ENCODE data around the gene CCNL2.

Gene CCNL2

DNA sequence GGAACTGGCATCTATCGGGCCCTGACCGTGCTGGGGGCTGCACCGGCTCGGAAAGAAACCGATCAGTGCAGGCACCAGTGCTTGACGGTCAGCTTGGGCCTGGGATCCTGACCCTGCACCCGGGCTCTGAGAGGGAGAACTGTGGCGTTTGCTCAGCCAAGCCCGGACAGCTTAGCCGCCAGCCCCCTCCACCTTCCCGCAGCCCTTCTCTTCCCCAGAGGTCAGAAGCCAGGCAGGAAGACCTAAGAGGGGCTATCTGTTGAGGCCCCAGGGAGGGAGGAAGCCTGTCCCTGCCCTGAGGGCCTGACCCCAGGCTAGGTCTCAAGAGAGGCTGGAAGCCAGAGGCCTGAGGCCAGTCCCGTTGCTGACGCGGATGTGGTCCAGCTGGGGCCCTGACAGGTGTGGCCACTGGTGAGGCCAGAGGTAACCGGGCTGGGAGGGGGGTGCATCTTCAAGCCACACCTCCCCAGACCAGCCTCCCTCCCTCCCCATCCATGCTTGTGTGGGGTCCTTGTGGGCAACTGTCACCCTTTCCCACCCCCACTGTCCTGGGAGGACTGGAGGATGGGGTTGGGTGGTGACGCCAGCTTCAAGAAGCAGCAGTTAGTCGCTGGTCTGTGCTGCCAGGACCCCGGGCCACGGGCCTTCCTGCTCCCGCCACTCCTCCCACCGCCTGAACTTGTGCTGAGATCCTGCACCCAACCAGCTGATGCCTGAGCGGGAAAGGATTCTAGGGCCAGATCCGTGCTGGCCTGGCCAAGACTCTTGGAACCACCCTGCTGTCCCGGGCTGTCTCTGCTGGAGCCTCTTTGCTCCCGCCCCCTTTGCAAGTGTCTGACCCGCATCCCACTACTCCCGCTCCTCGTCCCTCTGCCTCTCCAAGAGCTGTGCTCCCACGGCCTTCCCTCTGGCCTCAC, 47.4 kb downstream of the CCNL2 start:
- ChIA-PET POLR2A (interaction anchor here (0.6 to 1.3 kb wide), 5 partner anchors 23 to 153 kb away, joined by 3 to 5 read pairs (median 3); partner anchors contain the start of genes AURKAIP1 and CCNL2), CTCF (interaction anchor here (0.6 to 2.7 kb wide), 4 partner anchors 8 to 26 kb away, joined by 3 to 15 read pairs (median 6); partner anchors contain the start of gene AURKAIP1)
- no peak overlapping the region for H3K27ac ChIP-seq (ENCODE audit: extremely low read depth, low read depth, low read length)
- H3K36me3 ChIP-seq (ENCODE audit: control insufficient read depth in 2 of 2, insufficient read depth in 1 of 2, low read length in 2 of 2), result peaks cover 0 to 2% of the 10 kb centered on the region in 2 experiments; a peak in 1 of 3 replicates
- peaks cover 14% of the 10 kb centered on the region for H3K4me1 ChIP-seq (ENCODE audit: control insufficient read depth, insufficient read depth, low read length)
- H3K9me3 ChIP-seq (ENCODE audit: control insufficient read depth, insufficient read depth, low read depth, low read length), result no peaks in the 10 kb centered on the region
- H3K4me3 ChIP-seq (ENCODE audit: low read depth, low read length), result no peak overlapping the region
- TF ChIP-seq, protein P1, sequence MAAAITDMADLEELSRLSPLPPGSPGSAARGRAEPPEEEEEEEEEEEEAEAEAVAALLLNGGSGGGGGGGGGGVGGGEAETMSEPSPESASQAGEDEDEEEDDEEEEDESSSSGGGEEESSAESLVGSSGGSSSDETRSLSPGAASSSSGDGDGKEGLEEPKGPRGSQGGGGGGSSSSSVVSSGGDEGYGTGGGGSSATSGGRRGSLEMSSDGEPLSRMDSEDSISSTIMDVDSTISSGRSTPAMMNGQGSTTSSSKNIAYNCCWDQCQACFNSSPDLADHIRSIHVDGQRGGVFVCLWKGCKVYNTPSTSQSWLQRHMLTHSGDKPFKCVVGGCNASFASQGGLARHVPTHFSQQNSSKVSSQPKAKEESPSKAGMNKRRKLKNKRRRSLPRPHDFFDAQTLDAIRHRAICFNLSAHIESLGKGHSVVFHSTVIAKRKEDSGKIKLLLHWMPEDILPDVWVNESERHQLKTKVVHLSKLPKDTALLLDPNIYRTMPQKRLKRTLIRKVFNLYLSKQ (tag by site-specific recombination; IDR thresholded peaks at IDR 0.05; ENCODE audit: borderline replicate concordance), result no peak
- TF ChIP-seq, protein P2, sequence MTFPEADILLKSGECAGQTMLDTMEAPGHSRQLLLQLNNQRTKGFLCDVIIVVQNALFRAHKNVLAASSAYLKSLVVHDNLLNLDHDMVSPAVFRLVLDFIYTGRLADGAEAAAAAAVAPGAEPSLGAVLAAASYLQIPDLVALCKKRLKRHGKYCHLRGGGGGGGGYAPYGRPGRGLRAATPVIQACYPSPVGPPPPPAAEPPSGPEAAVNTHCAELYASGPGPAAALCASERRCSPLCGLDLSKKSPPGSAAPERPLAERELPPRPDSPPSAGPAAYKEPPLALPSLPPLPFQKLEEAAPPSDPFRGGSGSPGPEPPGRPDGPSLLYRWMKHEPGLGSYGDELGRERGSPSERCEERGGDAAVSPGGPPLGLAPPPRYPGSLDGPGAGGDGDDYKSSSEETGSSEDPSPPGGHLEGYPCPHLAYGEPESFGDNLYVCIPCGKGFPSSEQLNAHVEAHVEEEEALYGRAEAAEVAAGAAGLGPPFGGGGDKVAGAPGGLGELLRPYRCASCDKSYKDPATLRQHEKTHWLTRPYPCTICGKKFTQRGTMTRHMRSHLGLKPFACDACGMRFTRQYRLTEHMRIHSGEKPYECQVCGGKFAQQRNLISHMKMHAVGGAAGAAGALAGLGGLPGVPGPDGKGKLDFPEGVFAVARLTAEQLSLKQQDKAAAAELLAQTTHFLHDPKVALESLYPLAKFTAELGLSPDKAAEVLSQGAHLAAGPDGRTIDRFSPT (tag by site-specific recombination; IDR thresholded peaks at IDR 0.05), result peak; percentile 53; the same call in 1 of the 2 replicates
- TF ChIP-seq ZNF629 (tag by site-specific recombination; IDR thresholded peaks at IDR 0.05) (0 out of 2 replicates have a peak, but pooled peaks have one; percentile 11), ZNF791 (tag by site-specific recombination; IDR thresholded peaks at IDR 0.05) (no peak), BCL11B (tag by site-specific recombination; IDR thresholded peaks at IDR 0.05; ENCODE audit: low read depth) (peak; percentile 73), GLIS2 (tag by site-specific recombination; IDR thresholded peaks at IDR 0.05) (0 out of 2 replicates have a peak, but pooled peaks have one; percentile 51), ZNF341 (tag by site-specific recombination; IDR thresholded peaks at IDR 0.05; ENCODE audit: low read depth) (peak; percentile 97), ZIC2 (tag by site-specific recombination; IDR thresholded peaks at IDR 0.05) (no peak), IKZF3 (tag by site-specific recombination; IDR thresholded peaks at IDR 0.05) (0 out of 2 replicates have a peak, but pooled peaks have one; percentile 22), ZBTB17 (tag by site-specific recombination; IDR thresholded peaks at IDR 0.05) (peak; percentile 73), SP7 (tag by site-specific recombination; IDR thresholded peaks at IDR 0.05) (peak; percentile 19; the same call in 1 of the 2 replicates), ZFP37 (tag by site-specific recombination; IDR thresholded peaks at IDR 0.05) (no peak), ZNF837 (tag by site-specific recombination; IDR thresholded peaks at IDR 0.05) (no peak), ZNF660 (tag by site-specific recombination; IDR thresholded peaks at IDR 0.05) (no peak), KLF8 (tag by site-specific recombination; IDR thresholded peaks at IDR 0.05) (0 out of 2 replicates have a peak, but pooled peaks have one; percentile 28), ZNF157 (tag by site-specific recombination; IDR thresholded peaks at IDR 0.05) (no peak), ZFHX2 (tag by site-specific recombination; conservative IDR thresholded peaks at IDR 0.05) (peak; percentile 32; the same call in 1 of the 2 replicates), ZNF132 (tag by site-specific recombination; IDR thresholded peaks at IDR 0.05; ENCODE audit: borderline replicate concordance) (no peak), SP2 (tag by site-specific recombination; IDR thresholded peaks at IDR 0.05) (peak; percentile 66), ZBTB20 (tag by site-specific recombination; IDR thresholded peaks at IDR 0.05) (no peak), ZNF558 (tag by site-specific recombination; IDR thresholded peaks at IDR 0.05) (no peak)
- TF ChIP-seq, protein P3, sequence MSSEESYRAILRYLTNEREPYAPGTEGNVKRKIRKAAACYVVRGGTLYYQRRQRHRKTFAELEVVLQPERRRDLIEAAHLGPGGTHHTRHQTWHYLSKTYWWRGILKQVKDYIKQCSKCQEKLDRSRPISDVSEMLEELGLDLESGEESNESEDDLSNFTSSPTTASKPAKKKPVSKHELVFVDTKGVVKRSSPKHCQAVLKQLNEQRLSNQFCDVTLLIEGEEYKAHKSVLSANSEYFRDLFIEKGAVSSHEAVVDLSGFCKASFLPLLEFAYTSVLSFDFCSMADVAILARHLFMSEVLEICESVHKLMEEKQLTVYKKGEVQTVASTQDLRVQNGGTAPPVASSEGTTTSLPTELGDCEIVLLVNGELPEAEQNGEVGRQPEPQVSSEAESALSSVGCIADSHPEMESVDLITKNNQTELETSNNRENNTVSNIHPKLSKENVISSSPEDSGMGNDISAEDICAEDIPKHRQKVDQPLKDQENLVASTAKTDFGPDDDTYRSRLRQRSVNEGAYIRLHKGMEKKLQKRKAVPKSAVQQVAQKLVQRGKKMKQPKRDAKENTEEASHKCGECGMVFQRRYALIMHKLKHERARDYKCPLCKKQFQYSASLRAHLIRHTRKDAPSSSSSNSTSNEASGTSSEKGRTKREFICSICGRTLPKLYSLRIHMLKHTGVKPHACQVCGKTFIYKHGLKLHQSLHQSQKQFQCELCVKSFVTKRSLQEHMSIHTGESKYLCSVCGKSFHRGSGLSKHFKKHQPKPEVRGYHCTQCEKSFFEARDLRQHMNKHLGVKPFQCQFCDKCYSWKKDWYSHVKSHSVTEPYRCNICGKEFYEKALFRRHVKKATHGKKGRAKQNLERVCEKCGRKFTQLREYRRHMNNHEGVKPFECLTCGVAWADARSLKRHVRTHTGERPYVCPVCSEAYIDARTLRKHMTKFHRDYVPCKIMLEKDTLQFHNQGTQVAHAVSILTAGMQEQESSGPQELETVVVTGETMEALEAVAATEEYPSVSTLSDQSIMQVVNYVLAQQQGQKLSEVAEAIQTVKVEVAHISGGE (tag by site-specific recombination; conservative IDR thresholded peaks at IDR 0.05; ENCODE audit: low read depth), result no peak
- TF ChIP-seq, protein P4, sequence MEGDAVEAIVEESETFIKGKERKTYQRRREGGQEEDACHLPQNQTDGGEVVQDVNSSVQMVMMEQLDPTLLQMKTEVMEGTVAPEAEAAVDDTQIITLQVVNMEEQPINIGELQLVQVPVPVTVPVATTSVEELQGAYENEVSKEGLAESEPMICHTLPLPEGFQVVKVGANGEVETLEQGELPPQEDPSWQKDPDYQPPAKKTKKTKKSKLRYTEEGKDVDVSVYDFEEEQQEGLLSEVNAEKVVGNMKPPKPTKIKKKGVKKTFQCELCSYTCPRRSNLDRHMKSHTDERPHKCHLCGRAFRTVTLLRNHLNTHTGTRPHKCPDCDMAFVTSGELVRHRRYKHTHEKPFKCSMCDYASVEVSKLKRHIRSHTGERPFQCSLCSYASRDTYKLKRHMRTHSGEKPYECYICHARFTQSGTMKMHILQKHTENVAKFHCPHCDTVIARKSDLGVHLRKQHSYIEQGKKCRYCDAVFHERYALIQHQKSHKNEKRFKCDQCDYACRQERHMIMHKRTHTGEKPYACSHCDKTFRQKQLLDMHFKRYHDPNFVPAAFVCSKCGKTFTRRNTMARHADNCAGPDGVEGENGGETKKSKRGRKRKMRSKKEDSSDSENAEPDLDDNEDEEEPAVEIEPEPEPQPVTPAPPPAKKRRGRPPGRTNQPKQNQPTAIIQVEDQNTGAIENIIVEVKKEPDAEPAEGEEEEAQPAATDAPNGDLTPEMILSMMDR (tag by site-specific recombination; IDR thresholded peaks at IDR 0.05), result no peak
- TF ChIP-seq, protein P5, sequence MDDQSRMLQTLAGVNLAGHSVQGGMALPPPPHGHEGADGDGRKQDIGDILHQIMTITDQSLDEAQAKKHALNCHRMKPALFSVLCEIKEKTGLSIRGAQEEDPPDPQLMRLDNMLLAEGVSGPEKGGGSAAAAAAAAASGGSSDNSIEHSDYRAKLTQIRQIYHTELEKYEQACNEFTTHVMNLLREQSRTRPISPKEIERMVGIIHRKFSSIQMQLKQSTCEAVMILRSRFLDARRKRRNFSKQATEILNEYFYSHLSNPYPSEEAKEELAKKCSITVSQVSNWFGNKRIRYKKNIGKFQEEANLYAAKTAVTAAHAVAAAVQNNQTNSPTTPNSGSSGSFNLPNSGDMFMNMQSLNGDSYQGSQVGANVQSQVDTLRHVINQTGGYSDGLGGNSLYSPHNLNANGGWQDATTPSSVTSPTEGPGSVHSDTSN (CRISPR knock-in tag; IDR thresholded peaks at IDR 0.05), result no peak
- TF ChIP-seq, protein P6, sequence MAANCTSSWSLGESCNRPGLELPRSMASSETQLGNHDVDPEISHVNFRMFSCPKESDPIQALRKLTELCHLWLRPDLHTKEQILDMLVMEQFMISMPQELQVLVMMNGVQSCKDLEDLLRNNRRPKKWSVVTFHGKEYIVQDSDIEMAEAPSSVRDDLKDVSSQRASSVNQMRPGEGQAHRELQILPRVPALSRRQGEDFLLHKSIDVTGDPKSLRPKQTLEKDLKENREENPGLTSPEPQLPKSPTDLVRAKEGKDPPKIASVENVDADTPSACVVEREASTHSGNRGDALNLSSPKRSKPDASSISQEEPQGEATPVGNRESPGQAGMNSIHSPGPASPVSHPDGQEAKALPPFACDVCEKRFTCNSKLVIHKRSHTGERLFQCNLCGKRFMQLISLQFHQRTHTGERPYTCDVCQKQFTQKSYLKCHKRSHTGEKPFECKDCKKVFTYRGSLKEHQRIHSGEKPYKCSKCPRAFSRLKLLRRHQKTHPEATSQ (tag by site-specific recombination; IDR thresholded peaks at IDR 0.05), result no peak
